DOHH2 (cell line): ENCODE results near the gene MAN2B2.

Source experiments
- CTCF ChIP-seq: fragments of 200-600 bp; sonication (generic); IDR thresholded peaks from one replicate; pipeline ENCODE4 v1.5.1; 2014; ENCODE audit warnings: antibody characterized with exemption, mild to moderate bottlenecking, low read depth, low read length; ENCODE audit not compliant: poor library complexity, severe bottlenecking
- EZH2phosphoT487 ChIP-seq: fragments of 200-600 bp; sonication (generic); IDR thresholded peaks from 2 replicates; pipeline ENCODE4 v1.6.1; 2017; ENCODE audit warnings: borderline replicate concordance, mild to moderate bottlenecking, antibody characterized with exemption, low read length, moderate library complexity, mixed read lengths

GRCh38 chr4:6665320-6665654, 90.3 kb downstream of the MAN2B2 start:
- no peak for TF ChIP-seq EZH2phosphoT487
- TF ChIP-seq CTCF = no peak
